ENCODE results near the gene TPST2. TPM values are rescaled to one million over a fixed set of nuclear protein-coding genes. Genes with fewer than 3 reads are reported as not detected.

Gene TPST2
- total RNA-seq, 1 donor from 2014 or later, result 37.4 TPM

DNA sequence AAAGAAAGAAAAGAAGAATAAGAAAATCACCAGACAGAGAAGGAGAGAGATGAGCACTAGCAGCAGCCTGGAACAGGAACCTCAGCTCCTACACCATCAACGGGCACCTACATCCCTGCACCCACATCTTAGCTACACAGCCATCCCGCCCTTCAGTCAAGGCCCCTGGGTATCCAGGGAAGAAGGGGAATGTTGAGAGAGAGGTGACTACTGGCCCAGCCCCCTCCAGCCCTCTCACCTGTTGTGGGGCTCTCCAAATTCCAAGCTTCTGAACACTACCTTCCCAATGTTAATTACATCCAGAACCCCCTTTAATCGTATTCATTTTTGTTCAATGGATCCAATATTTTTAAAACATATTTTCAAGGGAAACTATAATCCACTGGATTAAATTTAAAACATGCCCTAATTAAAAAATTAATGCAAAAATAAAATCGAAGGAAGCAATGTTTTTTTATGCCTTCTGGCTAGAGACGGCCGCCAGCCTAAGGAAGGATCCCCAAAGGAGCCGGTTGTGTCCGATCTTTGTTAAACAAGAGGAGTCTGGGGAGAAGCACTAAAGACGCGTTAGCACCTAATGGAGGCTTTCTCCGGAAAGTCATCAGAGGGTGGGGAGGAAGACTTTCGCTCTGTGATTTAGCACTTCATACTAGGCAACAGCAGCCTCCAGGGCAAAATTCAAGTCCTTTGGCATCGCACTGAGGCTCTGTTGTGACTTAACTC lies 9.5 kb downstream of the TPST2 start:
- DNase-seq (ENCODE audit: low read depth), result no peak

DNA sequence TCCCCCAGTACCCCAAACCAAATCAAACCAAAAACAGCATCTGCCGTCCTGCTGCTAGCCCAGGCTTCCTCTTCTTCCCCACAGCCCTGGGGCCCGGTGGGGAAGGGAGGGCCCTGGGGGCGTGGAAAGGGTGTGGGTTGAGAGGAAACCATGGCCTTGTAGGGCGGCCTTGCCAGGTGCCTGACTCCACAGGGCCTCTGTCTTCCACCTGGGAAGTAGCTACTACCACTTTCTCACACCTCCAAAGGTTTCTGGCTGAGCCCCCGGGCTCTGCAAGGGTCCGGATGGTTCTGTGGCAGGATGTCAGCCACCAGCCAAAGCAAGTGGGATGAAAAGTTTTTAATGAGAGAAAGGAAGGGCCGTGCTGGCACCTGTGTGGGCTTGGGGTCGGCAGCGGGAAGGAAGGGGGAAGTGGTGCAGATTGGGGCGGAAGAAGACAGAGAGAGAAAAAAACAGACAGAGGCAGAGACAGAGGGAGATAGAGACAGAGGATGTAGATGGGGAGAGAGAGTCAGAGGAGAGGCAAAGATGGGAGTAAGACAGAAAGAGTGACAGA lies 10.5 kb downstream of the TPST2 start:
- no peak for DNase-seq (ENCODE audit: low read depth)

DNA sequence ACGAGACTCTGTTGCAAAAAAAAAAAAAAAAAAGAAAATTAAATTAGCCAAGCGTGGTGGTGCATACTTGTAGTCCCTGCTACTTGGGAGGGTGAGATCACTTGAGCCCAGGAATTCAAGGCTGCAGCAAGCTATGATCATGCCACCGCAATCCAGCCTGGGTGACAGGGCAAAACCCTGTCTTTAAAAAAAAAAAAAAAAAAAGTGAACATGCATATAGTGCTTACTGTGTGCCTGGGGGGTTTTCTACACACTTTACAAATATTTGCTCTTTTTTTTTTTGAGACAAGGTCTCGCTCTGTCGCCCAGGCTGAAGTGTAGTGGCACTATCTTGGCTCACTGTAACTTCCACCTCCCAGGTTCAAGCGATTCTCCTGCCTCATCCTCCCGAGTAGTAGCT lies 12.9 kb downstream of the TPST2 start:
- no peak for DNase-seq (ENCODE audit: low read depth)

DNA sequence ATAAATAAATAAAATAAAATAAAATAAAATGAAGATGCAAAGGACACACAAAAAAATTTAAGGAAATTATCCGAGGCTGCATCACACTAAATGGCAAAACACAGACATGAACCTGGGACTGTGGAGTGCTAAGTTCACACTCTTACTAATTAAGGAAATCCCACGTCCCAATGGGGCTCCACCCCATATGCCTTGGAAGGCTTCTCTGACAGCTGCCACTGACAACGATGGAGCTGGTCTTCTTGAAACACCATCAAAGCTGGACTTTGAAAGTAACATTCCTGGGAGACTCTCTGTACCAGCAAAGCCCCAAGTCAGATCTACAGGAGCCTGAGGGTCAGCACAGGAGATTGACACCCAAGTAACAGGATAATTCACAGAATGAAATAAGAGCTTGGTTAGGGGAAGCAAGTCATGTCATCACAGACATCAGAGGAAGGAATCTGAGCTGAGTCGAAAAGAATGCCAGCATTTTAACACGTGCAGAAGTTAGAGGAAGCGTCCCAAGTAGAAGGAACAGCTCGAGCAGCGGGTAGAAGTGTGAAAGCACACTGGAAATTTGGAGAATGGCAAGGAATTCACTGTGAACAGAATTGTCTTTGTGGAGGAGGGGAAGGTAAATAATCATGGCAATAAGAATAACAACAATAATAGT lies 13.8 kb downstream of the TPST2 start:
- DNase-seq (ENCODE audit: low read depth), result no peak

DNA sequence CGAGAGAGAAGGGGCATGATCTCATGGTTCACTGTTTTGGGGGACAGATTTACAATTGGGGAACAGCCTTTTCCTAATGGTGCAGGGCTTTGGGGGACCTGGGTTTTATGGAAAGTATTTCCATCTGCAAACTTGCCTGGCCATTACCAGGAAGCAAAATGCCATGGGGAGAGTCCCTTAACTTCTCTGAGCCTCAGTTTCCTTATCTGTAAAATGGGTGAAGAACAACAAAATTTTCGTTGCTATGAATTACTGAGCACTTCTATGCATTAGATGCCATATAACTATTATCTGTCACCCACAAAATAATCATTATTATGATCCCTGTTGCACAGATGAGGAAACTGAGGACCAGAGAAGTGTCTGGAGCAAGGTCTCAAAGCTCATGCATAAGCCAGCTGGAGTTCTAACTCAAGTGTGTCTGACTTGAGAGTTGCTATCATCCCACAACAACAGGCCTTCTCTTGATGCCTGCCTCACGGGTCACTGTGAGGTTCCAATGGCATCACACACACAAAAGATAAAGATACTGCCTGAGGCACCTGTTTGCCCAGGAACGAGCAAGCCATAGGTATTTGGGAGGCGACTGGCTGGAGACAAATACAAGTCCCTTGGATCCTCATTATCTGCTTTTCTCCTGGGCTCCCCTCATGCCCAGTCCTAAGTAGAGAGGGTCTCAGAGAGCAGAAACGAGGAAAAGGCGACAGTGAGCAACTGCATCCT lies 15.8 kb downstream of the TPST2 start:
- no peak for DNase-seq (ENCODE audit: low read depth)

DNA sequence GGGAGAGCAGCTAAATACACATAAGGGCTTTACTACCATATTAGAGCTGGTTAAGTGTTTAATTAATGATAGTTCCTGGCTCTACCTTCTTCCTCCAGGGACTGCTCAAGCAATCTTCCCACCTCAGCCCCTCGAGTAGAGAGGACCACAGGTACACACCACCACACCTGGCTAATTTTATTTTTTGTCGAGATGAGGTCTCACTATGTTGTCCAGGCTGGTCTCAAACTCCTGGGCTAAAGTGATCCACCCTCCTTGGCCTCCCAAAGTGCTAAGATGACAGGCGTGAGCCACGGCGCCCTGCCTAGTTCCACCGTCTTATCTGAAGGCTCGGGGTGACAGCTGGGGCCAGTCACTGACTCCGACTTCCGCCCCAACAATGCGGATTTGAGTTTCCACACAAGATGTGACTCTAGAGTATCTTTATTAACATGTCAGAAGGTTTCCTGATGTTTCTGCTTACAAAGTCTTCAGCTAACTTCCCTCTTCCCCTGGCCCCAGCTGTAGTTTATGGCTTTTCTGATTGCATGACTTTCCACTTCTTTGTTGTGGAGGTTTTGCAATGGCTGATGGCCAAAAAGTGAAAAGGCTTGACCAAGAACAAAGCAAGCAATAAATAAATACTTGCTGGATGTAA lies 16.8 kb downstream of the TPST2 start:
- peak; percentile 55 for DNase-seq (ENCODE audit: low read depth)

DNA sequence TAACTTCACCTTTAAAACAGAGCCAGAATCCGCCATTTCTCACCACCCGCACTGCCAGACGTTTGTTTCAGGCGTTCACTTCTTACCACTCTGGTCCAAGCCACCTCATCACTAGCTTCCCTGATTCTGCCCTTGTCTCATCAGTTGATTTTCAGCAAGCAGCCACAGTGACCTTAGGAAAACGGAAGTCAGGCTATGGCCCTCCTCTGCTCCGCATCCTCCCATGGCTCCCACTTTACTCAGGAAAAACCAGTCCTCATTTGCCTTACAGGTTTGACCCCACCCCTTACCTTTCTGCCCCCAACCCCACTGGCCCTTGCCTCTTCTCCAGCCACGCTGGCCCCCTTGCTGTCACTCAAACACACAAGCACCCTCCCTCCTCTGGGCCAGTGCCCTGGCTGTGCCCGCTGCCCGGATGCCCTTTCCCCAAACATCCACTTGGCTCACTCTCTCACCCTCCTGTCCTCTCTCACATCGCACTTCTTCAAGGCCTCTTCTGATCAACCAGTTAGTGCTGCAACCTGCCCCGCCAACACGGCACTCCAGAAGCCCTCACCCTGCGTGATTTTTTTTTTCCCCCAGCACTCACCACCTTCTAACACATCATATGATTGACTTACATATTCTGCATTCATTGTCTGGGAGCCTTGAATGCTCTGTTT lies 18.9 kb downstream of the TPST2 start:
- no peak for DNase-seq (ENCODE audit: low read depth)

DNA sequence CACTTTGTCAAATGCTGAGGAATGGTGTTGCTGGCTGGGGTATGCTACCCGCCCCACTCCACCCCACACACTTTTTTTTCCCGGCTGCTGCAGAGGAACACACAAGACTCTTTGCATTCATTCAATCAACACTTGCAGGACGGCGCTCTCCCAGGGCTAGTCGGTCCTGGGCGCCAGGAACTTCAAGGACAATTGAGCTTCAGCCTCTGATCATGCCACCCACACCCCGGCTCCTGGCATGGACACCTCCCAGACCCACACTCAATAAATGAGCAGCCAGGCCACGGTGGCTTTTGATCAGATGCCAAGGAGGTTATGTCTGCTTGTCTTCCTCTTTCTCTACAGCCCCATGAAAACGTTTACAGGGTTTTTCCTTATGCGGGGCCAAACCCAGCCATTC lies 19.8 kb downstream of the TPST2 start:
- peak; percentile 41 for DNase-seq (ENCODE audit: low read depth)

DNA sequence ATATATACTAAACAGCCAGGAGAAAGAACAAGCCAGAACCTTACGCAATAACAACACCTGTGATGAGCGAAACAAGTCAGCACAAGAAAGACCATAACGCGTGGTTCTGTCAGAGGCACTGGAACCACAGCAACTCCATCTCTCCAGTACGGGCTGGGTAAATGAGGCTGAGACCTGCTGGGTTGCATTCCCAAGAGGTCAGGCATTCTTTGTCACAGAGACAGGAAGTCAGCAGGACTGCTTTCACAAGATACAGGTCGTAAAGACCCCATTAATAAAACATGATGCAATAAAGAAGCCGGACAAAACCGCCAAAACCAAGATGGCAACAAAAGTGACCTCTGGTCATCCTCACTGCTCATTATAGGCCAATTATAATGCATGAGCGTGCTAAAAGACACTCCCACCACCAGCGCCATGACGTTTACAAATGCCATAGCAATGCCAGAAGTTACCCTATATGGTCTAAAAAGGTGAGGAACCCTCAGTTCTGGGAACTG lies 21.7 kb downstream of the TPST2 start:
- peak; percentile 94 for DNase-seq (ENCODE audit: low read depth)

DNA sequence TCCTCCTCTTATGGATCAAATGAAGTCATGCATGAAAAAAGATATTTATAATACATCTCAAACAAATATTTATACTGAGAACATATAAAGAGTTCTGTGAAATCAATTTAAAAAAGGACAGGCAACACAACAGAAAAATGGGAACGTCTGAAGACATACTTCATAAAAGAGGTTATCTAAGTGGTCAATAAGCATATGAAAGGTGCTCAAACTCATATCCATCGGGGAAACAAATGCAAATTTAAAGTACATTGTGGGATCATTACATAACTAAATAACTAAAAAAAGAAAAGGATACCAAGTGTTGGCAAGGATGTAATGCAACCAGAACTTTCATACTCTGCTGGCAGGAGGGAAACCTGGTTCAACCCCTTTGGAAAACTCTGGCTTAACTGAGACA lies 22.3 kb downstream of the TPST2 start:
- no peak for DNase-seq (ENCODE audit: low read depth)

DNA sequence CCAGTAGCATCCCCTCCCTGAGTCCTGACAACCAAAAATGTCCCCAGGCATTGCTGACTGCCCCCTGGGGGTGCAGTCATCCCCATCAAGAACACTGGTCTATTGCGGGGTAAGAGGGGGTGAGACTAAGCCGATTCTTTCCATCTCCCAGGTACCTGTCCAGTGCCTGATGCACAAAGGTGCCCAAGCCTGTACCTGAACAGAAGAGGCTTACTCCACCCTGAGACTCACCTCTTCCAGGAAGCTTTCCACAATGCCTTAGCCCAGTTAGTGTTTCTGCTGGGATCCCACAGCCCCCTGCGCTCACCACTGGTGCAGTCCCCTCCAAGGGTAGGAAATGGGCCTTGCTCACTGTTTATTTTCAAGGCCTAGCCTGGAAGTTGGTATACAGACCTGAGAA lies 22.9 kb downstream of the TPST2 start:
- DNase-seq (ENCODE audit: low read depth), result no peak

DNA sequence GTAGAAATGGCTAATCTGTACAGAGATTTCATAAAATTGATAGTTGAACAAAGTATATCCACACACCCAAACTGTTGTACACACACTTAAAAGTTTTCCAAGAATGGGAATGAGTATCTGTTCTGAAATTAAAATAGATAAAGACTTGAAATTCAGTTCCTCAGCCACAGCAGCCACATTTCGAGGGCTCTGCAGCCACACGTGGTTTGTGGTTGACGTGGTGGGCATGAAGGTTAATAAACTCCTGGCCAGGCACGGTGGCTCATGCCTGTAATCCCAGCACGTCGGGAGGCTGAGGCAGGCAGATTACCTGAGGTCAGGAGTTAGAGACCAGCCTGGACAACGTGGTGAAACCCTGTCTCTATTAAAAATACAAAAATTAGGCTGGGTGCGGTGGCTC lies 24.0 kb downstream of the TPST2 start:
- DNase-seq (ENCODE audit: low read depth), result no peak

DNA sequence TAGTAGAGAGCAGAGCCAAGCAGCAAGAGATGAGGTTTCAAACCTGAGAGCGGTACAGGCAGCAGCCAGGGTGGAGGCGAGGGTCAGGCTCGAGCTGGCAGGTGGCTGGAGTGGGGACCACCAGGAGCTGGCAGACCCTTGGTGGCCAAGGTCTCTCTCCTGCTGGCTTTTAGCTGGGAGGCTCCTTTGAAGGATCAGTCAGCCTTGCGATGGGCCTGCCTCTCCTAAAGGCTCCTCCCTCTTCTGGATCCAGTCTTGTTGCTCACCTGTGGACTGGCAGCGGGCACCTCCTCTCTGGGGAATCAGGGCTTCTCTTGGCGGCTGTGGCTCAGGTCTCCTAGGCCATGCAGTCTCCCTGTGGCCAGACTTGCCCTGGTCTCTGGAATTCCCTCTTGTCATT lies 24.8 kb downstream of the TPST2 start:
- DNase-seq (ENCODE audit: low read depth), result no peak

DNA sequence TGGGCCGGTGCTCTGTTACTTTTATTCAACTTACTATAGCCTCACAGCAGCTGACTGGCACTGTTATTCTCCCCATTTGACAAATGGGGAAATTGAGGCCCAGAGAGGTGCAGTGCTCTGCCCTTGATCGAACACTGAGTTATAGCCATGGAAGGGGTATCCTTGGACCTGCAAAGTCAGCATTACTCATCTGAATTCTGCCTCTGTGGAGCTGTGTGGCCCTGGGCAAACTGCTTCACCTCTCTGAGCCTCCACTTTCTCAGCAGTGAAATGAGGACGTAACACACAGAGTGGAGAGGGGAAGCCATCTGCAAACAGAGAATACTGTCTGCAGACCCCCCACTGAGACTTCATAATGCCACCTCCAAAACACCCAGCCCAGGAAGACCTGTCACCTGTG lies 25.3 kb downstream of the TPST2 start:
- no peak for DNase-seq (ENCODE audit: low read depth)

DNA sequence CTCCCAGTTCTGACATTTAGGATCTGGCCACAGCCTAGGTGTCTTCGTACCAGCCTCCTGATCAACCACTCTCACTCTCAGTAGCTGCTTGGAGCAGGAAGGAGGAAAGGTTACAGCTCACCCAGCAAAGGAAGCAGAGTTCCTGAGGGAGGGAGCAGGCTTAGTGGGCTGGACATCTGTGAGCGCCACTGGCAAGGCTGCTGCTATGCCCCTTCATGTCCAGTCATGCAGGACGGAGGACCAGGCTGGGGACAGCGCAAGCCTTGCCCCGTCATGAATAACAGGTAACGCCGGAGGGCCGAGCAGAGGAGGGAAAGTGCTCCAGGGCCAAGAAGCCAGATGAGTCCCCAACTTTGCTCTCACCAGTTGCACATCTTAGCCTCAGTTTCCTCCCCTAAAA lies 25.8 kb downstream of the TPST2 start:
- DNase-seq (ENCODE audit: low read depth), result peak; percentile 51

DNA sequence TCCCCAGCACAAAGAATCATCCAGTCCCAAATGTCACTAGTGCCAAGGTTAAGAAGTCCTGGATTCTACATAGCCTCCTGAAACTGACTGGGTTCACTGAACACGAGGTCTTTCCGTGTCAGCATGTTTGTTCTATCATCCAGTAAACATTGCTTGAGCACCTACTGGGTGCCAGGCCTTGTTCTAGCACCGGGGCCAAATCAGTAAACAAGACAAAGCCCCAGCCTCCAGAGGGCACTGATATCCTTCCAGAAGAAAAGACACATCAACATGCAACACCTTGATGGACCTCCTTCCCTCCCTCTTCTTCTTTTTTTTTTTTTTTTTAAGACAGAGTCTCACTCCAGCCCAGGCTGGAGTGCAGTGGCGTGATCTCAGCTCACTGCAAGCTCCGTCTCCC lies 26.9 kb downstream of the TPST2 start:
- no peak for DNase-seq (ENCODE audit: low read depth)

DNA sequence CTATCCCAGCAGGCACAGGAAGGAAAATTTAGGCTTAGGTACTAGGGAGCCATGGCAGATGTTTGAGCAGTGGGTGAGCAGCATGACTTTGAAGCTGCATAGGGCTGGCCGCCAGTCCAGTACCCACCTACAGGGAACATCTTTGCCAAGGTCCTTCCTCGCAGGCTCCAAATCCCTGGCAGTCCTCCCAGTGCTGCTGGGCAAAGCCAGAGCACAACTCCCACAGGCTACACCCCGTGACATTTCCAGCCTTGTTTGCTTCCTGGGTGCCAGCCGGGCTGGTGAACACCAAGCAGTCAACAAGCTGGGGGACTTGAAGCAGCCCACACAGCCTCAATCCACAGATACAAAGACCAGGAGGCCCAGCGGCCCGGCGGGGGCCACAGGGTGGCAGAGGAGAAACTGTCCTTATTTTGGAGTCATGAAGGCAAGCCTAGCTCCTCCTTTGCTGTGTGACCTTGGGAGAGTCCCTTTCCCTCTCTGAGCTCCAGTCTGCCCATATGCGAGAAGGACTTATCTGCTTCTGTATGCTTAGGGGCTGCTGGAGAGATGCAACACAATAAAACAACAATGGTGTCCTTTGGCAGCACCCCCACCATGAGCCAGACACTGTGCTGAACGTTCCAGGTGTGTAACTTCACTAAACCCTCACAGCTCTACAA lies 28.0 kb downstream of the TPST2 start:
- peak; percentile 6 for DNase-seq (ENCODE audit: low read depth)

DNA sequence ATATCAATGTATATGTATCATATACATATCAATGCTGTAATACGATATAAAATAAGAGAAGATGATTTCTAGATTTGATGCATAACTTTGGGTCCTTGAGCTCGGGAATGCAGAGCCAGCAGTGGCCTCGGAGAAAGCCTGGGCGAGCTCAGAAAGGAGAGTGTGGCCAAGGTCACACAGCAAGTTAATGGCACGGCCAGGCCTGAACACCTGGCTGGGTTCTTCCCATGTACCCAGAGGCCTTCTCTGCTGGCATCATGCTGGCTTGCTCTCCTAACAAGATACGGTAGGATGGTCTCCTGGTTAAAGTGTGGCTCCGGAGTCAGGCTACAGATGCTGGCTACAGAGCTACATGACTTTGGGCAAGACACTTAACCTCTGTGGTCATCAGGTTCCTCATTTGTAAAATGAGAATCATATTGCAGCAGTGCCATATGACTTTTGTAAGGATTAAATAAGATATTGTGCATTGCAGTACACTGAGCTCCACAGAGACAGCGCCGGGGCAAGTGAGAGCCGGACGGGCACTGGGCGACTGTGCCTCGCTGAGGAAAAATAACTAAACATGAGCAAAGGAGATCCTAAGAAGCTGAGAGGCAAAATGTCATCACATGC lies 29.9 kb downstream of the TPST2 start:
- no peak for DNase-seq (ENCODE audit: low read depth)

DNA sequence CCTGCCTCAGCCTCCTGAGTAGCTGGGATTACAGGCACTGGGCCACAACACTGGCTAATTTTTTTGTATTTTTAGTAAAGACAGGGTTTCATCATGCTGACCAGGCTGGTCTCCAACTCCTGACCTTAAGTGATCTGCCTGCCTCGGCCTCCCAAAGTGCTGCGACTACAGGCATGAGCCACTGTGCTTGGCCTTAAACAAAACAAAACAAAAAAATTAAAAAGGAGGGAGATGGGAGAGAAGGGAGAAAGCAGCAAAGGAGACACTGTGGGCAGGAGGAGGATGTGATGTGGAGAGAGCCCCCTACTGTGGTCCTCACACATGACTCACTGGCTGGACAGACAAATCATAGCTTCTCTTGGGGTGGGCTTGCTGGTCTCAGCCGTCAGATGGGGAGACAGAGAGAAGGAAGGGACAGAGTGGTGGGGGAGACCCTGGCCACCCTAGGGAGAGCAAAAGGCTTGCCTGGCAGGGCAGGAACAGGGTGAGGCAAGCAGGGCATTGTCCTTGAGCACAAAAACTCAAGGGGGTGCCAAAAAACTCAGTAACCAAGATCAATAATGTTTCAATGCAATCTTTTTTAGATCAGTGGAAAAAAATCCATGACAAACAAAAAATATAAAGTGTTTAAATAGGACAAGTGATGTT lies 31.6 kb downstream of the TPST2 start:
- DNase-seq (ENCODE audit: low read depth), result no peak

DNA sequence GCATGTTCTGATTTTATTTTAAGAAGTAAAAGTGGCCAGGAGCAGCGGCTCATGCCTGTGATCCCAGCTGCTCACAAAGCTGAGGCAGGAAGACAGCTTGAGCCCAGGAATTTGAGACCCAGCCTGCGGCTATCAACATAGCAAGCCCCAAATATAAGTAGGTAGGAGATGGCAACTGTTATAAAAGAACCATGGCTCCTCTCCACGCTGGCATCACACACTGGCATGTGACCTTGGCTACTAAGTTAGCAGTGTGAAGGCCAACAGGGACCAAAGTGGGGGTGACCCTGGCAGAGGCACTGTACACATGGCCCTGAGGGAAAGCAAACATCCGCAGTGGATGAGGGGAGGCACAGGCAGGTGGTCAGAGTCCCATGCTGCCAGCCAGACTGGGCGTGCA lies 33.0 kb downstream of the TPST2 start:
- DNase-seq (ENCODE audit: low read depth), result no peak
